Amygdala (tissue), 56 donors: Measurements from ENCODE around the gene ASXL2.

Source experiments
- DNase-seq, 56 donors: peaks; one replicate each; lab custom pipeline; 2025; lab: John Stamatoyannopoulos, UW

ASXL2 gene

GRCh38 chr2:25699216-25699615 is 179.1 kb downstream of the ASXL2 start:
- no peak for DNase-seq

- DNase-seq: no peak
These were observed 179.5 kb downstream of the ASXL2 start for GRCh38 chr2:25698752-25699151.

GRCh38 chr2:25697559-25698341 is 180.5 kb downstream of the ASXL2 start:
- no peak for DNase-seq

- DNase-seq: no peak
These were observed 185.4 kb downstream of the ASXL2 start for GRCh38 chr2:25692737-25693445.

- DNase-seq: no peak
These were observed 186.1 kb downstream of the ASXL2 start for GRCh38 chr2:25692143-25692542.

- no peak for DNase-seq
These were observed 188.2 kb downstream of the ASXL2 start for GRCh38 chr2:25690058-25690457.

GRCh38 chr2:25688236-25688635 is 190.1 kb downstream of the ASXL2 start:
- DNase-seq: no peak

- no peak for DNase-seq
These were observed 192.5 kb downstream of the ASXL2 start for GRCh38 chr2:25685741-25686140.

GRCh38 chr2:25684577-25685473 is 193.5 kb downstream of the ASXL2 start:
- DNase-seq: peak in 10 of 56 donors; percentile 6 to 46 (median 26)
